M059J (cell line): ENCODE data around the gene RALGPS2. TPM values are rescaled to one million over a fixed set of nuclear protein-coding genes. Genes with fewer than 3 reads are reported as not detected.

Experiments
- DNase-seq: peaks from one replicate; pipeline ENCODE4 v3.0.0-alpha.2; 2012; ENCODE audit warnings: low read depth
- total RNA-seq: library from RNA; depleted of rRNA; stranded (reverse); fragments of >200 nt; shearing (Covaris generic); gene quantifications from 2 replicates; pipeline ENCODE4 v1.2.3, GENCODE V29; 2014

RALGPS2 gene
- total RNA-seq, 1 experiment from 2014 or later = 10.8 TPM

DNA sequence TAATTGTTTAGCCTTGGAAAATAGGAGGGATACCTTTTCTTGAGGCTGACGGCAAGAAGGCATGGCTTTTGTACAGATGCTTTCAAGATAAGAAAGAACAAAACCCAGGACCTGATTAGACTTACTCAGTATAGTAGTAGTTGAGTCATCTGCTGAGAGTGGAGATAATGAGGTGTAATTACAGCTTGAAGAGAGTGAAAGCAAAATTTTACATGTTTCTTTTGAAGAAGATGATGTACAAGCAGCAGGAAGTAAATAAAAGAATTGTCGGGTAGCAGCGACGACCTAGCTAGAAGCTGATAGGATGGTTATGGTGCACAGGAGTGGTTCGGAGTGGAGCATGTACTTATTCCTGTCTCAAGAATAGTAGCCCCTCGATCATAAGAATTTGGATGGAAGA lies 139.3 kb downstream of the RALGPS2 start:
- DNase-seq = peak; percentile 4

DNA sequence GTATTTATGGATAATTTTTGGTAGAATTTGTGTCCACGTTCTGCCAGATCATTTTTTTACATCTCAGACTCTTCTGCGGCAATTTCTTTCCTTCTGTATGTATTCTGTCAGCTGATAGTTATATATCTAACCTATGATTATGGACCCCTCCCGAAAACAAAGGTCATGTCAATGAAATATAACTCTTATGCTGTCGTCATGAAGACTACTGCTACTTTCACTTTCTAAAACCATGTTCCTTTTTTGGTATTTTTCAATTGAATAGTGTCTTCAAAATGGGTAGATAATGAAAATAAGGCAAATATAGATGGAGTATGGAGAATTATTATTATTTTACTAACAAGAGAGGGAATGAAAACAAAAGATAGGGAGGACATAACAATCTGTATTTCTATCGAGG lies 142.6 kb downstream of the RALGPS2 start:
- DNase-seq = no peak

DNA sequence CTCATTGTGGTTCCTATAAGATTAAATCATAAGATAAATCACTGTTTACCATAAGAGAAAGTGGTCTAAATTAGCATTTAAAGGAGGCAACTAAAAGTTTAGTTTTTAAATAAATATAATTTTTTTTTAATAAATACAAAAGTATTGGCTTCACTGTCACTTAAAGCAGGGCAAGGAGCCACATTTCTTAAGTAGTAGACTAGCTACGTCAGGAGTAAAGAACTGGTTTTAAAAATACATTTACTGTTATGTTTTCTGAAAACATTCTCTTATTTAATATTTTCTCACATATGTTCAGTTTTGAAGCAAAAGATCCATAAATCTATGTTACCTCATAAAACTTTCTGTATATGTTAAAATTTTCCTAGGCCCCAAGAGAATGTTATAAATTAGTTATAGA lies 143.7 kb downstream of the RALGPS2 start:
- no peak for DNase-seq

DNA sequence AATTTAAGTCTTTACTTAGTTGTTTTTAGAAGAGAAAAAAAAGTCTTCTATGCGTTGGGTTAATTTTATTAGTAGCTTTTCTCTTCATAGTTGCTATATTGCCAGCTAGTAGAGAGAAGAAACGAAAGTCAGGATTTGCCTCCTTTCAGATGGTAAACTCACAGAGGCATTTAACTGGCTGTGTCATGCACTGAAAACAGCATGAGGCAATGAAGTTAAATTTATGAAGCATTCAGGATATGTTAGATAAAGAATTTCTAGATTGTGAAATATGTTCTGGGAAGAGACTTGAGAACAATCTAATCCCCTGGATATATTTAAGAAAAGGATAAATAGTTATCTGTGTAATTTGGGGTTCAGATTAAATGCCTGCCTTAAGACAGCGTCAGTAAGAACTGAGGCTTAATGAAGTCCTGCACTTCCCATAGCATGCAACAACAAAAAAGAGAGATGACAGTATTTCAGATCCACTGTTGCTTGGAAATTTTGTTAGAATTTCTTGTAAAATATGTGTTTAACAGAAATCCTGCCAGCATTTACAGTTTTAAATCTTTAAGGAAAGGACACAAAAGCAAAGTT lies 144.2 kb downstream of the RALGPS2 start:
- DNase-seq = no peak

DNA sequence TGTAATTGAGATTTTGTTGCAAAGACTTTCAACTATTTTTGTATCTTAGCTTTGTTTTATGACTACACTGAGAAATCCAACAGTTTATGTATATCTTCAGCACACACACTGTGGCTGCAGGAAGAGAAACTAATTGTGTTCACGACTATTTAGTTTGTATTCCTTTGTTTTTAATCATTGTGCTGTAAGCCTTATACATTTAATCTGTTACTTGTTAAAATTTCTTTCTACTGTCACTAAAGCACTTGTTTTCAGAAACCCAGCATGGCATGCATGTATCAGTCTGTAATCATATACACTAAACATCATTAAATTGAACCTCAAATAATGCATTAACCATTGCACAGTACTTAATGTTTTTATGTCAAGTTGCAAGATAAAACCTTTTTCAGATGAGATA lies 145.2 kb downstream of the RALGPS2 start:
- no peak for DNase-seq

DNA sequence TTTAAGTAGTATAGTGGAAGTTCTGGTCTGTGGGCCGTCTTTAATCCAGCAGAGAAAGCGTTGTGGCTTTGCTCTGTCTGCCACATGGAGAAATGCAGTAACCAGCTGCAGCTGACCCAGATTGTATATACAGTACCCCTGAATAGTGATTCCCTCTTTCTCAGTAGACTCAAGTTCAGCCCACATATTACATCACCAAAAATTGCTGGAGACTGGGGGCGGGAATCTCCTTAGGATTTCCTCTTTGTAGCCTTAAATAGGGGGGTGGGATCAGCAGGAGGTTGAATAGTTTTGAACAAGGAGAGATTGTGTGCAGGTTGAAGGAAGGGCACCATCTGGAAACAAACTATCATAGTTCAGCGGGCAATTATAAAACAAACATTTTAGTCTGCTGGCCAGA lies 145.9 kb downstream of the RALGPS2 start, which contains the start of gene ANGPTL1:
TSS of gene ANGPTL1 (minus strand) at position 134 of the 400 bp plus-strand sequence. CDS start 5,301 bp downstream, outside the sequence.
- DNase-seq = no peak

DNA sequence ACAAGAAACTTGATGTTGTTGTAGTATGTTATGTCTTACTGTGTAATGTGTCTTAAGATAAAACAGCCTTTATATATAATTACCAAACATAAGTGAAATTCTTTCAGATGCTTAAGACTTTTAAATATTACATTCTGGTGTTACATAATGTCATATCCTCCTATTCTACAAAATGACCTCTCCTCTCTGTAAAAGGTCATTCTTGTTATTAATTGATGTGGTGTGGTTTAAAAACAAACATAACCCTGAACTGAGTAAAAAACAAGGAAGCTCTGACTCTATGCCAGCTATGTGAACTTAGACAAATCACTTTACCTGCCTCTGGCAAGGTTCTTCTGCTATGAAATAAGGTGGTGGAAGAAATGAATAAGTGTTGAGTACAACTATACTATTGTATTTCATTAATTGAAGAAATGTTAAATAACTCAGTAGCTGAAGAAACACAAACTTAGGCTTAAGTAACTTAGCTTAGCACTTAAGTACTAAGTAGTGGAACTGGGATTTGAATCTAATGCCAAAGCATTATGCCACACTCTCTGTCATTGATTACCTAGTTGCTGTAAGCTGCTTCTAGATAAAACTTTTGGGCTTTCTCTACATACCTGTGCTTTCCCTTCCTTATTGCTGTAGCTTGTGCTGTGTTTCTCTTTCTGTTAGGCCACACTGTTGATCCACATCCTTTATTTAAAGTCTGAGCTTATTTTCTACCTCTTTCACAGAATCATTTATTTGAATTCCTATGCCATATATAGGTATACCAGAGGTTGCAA lies 146.7 kb downstream of the RALGPS2 start:
- peak; percentile 4 for DNase-seq

DNA sequence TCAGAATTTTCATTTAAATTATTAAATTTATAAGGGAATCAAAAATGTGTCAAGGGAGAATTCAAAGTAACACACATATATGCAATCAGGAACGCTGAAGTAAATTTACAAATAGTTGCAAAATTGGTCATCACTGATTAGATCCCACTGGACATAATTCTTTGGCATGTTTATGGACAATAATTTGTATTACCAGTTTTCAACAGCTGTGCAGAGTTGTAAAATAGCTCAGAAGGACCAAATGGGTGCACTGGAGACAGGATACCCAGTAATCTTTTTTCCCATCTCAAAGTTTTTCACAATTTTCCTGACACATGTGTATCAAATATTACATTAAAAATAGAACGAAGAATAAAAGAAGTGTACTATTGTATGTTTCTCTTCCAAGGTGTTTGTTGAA lies 149.9 kb downstream of the RALGPS2 start:
- DNase-seq = no peak

DNA sequence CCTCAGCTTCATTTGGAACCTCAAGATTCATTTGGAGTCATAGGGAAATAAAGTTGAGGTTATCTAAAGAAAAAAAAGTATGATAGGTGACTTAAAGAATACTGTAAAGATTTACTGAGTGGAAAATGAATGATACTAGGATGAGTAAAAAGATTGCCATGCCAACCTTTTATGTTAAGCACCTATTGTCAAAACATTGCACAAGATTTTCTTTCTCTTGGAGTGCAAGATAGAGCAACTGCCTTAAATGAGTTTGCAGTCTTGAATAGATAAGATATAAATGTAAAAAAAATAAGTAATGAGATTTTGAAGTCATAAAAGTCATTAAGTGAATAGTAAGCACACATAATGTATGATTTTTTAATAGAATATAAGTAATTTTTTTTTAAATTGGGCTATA lies 150.9 kb downstream of the RALGPS2 start:
- DNase-seq = no peak

DNA sequence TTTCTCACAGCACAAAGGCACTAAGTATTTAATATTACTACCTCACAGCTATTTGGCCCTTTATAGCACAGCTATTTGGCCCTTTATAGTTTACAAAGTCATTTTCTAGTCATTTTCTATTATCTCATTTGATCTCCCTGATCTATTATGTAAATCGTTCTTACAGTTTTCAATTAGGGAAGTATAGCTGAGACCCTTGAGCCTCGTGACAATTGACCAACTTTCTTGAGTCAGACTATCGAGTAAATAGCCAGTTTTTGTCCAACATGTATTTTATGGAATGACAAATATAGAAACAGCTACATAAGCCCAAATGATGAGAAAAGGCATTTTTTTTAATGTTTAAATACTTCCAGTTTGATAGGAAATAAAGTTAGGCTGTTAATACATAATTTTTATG lies 152.9 kb downstream of the RALGPS2 start:
- no peak for DNase-seq

DNA sequence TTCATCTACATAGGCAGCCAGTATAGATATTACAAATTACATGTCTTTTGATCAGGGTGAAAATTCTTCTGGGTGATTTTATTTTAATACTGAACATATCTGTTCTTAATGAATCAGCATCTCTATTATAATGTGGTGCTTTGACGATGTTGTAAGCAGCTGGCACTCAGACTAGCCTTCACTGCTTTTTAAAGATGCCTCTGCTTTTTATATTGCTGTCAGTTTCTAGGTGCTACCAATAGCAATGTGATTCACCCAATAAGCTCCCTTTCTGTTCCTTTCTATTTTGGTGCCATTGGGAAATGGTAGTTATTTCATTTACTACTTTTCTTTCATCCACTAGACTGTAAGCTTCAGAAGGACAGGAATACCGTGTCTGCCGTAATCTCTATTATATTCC lies 156.9 kb downstream of the RALGPS2 start:
- no peak for DNase-seq

DNA sequence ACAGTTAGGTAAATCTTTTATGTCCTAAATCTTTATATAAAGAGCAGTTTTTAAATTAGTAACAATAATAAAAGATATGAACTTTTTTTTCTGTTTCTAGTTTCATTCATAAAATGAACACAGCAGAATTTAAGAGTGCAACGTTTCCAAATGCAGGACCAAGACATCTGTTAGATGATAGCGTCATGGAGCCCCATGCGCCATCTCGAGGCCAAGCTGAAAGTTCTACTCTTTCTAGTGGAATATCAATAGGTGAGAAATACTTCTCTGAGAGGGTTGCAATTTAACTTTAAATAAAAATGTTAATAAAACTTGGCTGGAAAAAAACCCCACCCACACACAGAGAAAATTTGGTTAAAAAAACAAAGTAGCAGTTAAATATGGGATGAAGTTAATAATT lies 160.8 kb downstream of the RALGPS2 start:
- no peak for DNase-seq

DNA sequence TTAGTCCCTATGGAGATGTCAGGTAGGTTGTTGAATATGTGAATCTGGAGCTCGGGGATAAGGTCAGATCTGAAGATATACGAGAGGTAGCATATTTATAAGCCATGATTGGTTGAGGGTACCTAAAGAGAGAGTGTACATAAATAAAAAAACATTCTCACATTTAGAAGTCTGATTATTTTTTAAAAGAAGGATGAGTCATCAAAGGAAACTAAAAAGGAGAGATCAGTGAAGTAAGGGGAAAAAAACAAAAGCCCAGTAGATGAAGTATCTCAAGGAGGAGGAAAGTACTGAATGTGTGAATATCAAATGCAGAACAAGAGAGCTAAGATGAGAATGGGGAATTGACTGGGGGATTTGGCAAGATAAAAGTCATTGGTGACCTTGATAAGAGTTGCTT lies 161.5 kb downstream of the RALGPS2 start:
- DNase-seq = no peak

DNA sequence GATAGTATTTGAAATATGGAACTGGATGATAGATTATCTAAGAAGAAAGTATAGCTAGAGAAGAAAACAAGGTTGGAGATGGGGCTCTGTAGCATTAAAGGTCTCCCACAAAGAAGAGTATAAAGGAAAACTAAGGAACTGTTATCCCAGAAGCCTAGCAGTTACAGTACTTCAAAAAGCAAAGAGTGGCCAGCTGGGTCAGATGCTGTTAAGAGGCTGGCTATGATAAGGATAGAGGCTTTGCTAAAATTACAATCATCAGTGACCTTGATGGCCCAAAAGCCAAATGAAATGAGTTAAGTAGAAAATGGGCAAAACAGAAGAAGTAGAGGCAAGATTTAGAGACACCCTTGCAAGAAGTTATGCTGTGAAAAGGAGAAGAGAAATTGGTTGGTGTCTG lies 170.9 kb downstream of the RALGPS2 start:
- no peak for DNase-seq

DNA sequence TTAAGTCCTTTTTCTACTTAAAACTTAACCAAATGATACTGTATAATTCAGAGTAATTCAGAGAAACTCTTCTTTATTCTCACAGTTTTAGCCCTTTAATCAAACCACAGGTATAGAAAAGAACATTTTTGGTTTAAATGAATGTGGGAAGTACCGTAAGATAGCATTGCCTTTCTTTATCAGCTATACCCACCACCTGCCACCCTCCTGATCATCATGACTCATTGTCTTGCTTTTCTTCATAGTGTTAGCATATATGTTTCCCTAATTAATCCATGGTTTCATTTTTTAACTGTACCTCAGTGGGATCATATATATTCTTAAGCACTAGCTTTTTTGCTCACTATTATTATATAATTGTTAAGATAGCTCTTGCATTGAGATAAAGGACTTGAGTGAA lies 173.4 kb downstream of the RALGPS2 start:
- no peak for DNase-seq

DNA sequence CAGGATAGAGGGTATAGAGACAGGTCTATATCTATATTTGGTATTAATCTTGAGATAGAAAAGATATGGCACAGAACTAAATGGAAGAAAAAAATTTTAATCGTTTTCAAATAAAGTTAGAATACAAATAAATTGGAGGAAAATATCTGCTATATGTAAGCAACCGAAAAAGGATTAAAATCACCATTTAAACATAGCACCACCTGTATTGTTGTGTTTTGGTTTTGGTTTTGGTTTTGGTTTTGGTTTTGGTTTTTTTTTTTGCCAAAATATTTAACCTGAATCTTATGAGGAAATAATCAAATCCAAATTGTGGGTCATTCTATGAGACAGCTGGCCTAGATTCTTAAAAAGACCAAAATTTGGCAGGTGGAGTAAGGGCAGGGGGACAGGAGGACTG lies 174.4 kb downstream of the RALGPS2 start:
- DNase-seq = no peak

DNA sequence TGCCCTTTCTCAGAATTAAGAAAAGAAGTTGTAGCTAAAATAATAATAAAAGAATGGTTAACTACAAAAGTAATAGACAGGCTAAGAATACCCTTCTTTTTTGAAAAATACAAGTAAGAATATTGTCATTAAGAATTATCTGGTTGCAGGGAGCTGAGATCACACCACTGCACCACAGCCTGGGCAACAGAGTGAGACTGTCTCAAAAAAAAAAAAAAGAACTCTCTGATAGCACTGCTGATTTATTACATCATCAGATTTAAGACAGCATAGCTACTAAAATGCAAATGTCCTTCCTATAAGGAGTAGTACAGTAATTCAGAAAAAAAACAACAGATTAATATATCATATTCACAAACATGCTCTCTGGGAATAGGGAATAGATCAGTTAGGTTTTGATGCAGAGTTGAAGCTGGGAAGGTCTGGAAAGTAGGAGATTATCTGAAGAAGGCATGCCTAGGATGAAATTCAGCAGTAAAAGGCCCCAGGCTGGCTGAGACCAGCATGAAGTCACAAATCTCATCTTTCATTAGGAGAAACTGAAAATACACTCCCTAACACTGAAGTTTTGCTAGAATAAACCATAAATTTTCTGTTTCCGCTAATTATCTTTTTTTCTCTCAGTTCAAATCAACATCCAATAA lies 176.6 kb downstream of the RALGPS2 start:
- DNase-seq = no peak

DNA sequence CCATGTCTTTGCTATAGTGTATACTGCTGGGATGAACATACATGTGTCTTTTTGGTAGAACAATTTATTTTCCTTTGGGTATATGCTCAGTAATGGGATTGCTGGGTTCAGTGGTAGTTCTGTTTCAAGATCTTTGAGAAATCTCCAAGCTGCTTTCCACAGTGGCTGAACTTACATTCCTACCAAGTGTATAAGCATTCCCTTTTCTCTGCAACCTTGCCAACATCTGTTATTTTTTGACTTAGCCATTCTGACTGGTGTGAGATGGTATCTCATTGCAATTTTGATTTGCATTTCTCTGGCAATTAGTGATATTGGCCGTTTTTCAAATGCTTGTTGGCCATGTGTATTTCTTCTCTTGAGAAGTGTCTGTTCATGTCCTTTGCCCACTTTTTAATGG lies 183.3 kb downstream of the RALGPS2 start:
- peak; percentile 35 for DNase-seq

DNA sequence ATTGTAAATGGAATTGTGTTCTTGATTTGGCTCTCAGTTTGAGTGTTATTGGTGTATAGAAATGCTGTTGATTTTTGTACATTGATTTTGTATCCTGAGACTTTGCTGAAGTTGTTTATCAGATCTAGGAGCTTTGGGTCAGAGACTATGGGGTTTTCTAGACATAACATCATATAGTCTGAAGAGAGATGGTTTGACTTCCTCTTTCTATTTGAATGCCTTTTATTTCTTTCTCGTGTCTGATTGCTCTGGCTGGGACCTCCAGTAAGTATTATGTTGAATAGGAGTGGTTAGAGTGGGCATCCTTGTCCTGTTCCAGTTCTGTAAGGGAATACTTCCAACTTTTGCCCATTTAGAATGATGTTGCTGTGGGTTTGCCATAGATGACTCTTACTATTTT lies 185.0 kb downstream of the RALGPS2 start:
- no peak for DNase-seq

DNA sequence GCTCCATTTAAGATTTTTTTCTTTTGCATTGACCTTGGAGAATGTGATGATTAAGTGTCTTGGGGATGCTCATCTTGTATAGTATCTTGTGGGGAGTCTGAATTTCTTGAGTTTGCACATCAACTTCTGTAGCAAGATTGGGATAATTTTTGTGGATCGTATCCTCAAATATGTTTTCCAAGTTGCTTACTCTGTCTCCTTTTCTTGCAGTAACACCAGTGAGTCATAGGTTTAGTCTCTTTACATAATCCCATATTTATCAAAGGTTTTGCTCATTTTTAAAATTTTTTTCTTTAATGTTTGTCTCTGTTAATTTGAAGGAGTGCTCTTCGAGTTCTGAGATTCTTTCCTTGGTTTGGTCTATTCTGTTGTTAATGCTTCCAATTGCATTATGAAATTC lies 187.6 kb downstream of the RALGPS2 start:
- no peak for DNase-seq

DNA sequence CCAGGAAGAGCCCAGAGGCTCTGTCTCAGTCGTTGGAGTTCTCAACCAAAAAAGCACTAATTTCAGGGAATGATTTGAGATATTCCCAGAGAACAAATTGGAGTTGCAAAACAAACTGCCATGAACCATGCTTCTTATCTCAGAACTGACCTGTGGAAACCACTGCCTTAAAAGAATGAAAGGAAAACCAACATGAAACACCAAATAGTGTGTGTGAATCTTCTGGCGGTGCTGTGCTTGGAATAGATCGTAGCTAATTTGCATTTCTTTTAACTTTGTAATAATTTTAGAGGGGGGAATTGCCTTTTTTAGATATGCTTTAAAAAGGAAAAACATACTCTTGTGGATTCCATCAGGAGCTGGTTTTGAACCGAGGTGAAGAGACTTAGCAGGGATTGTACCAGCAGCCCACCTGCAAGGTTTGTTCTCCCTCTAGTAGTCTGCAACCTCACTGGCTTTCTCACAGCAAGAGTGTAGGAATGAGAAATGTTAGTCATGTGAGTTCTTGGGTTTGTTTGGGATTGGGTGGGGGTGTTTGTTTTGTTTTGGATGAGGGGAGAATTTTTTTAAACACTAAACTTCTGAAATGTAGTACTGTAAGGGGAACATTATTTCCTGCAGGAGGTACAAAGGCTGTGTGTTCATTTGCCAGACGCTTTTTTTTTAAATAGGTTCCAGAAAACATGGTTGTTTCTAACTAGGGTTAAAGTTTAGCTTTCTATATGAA lies 191.6 kb downstream of the RALGPS2 start:
- no peak for DNase-seq

DNA sequence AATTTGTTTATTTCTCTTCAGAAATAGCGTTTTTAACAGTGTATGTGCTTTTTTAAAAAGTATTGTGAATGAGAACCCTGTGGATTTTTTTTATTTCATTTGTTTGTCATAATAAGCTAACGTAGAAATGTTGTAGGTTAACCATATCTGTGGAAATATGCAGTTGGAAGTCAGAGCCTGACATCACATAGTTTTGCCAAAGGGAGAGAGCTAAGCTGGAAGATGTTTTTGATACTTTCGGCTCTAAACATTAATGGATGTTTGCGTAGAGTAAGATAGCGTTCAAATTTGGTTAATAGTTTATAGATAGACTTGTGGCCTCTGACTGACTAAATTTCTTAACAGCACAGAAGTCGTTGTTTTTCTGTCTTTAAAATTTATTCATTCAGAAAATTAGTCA lies 193.3 kb downstream of the RALGPS2 start:
- no peak for DNase-seq

DNA sequence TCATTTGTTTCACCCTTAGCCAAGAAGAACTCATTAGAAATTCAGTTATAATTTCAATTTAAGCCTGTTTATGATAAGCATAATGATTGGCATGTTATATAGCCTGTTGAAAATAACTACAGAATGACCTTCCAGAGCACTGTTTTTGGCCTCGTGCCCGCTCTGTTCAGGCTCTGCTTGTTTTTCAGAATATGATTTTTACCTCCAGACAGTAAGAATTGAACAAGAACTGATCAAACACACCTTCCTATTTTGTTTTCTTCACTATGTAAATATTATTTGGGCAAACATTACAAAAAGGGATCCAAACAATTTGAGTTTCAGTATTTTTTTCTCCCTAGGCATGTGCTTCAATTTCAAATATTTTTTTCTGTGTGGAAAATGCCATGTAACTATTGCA lies 193.9 kb downstream of the RALGPS2 start:
- DNase-seq = no peak
